ENCODE measurements around the gene PIEZO1. TPM values are rescaled to one million over a fixed set of nuclear protein-coding genes. Genes with fewer than 3 reads are reported as not detected.

PIEZO1 gene
- total and polyA plus RNA-seq, 9 of the 15 experiments (the other 6 are each of a cell fraction or from before 2014, with no cell fraction given), result 3.6 to 432 (median 131) TPM

- H3K4me2 ChIP-seq (ENCODE audit: insufficient read depth, low read length), result no peak overlapping the region
- no TSS peak for BruUV-seq (replicated peaks)
- intact Hi-C loops (cut with micrococcal nuclease), result no loop called here
Measured at GRCh38 chr16:88758944-88759244, 26.1 kb downstream of the PIEZO1 start.

DNA sequence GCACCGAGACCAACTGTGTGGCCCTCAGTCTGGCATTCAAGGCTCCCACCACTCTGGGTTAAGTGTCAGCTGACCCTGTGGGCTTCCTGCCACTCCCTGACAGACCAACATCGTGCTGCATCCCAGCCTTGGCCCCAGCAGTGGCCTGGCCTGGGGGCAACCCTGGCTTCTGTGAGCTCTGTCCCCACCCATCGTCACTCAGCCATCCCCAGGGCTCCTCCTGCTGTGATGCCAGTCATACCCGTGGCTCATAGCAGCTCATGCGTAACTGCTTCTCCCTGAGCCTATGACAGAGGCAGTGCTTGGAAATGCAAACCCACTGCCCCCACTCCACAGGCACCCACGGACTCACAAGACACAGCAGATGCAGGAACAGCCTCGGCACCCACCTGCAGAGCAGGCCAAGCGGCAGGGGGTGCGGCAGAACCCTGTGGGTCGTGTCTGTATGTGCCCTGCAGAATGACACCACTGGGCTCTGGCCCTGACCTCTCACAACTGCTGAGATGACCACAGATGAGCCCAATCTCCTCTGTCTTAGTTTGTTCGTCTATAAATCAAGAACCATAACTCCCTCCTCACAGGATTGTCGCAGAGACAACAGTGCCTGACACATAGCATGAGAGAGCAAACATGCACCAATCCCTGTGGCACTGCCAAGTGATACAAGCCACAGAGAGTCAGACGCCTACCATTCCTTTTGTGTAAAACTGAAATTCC, 26.6 kb downstream of the PIEZO1 start:
- H3K9me3 ChIP-seq (replicated peaks; ENCODE audit: control insufficient read depth, insufficient read depth, low read depth, low read length), result no peaks in the 10 kb centered on the region
- CTCF ChIA-PET (ENCODE audit: low intra/inter-chr PET ratio), result no interaction called here
- no peaks in the 10 kb centered on the region for H3K27me3 ChIP-seq (ENCODE audit: control insufficient read depth in 2 of 2, insufficient read depth in 2 of 2, low read length in 2 of 2)
- H3K4me3 ChIP-seq, result no peak overlapping the region
- no TSS peak for BruUV-seq (replicated peaks)
- no peak for ATAC-seq
- H3K27ac ChIP-seq (ENCODE audit: extremely low read depth, low read depth, low read length), result peak overlapping the region; percentile 18; the same call in 2 of the 3 replicates
- H3K9me1 ChIP-seq (ENCODE audit: control insufficient read depth, insufficient read depth, low read length), result peaks cover 39% of the 10 kb centered on the region
- POLR2A ChIA-PET, result interaction anchor here (0.9 to 8.9 kb wide), 8 partner anchors 9 to 37 kb away, joined by 3 to 102 read pairs (median 4); no protein-coding TSS in a partner anchor
- intact Hi-C loops (cut with micrococcal nuclease), result no loop called here
- H3K4me2 ChIP-seq (ENCODE audit: insufficient read depth, low read length), result no peak overlapping the region
- peaks cover 95% of the 10 kb centered on the region for H3K36me3 ChIP-seq (ENCODE audit: control insufficient read depth, insufficient read depth, low read length)
- no peak for DNase-seq (ENCODE audit: extremely low read depth in 1 of 4, low spot score in 3 of 4)
- in situ Hi-C loops (cut with MboI), result no loop called here
- peaks cover 96% of the 10 kb centered on the region for H3K79me2 ChIP-seq (ENCODE audit: control insufficient read depth, insufficient read depth, low read length)
- peaks cover 18 to 93% of the 10 kb centered on the region in 2 experiments for H3K4me1 ChIP-seq (replicated peaks in 1 of 2; ENCODE audit: control insufficient read depth in 2 of 2, insufficient read depth in 2 of 2, low read length in 2 of 2)
- peak overlapping the region; percentile 4 to 61; a peak in 2 of 4 replicates for H3K9ac ChIP-seq (ENCODE audit: insufficient read depth in 1 of 2, low read depth in 2 of 2, low read length in 2 of 2)
- peak; percentile 32 for FAIRE-seq
- H4K20me1 ChIP-seq (replicated peaks; ENCODE audit: control insufficient read depth, insufficient read depth, low read length), result peaks cover 88% of the 10 kb centered on the region
- WGBS (ENCODE audit: insufficient coverage, low coverage, missing lambda C conversion rate), result 78% methylated on average over 13 of the region's 13 CpGs
- no peak overlapping the region for H2AFZ ChIP-seq (ENCODE audit: low read depth, low read length)
- peak; percentile 51 for TF ChIP-seq POLR2G (IDR thresholded peaks at IDR 0.05; ENCODE audit: low read depth, low read length)
- TF ChIP-seq RBM22 (IDR thresholded peaks at IDR 0.05; ENCODE audit: low read depth, low read length, poor library complexity, severe bottlenecking), result peak; percentile 28
- TF ChIP-seq GATAD2B (IDR thresholded peaks at IDR 0.05; ENCODE audit: borderline replicate concordance), result no peak
- no peak for TF ChIP-seq ZNF655 (CRISPR knock-in tag; IDR thresholded peaks at IDR 0.05)
- TF ChIP-seq ZC3H4 (CRISPR knock-in tag; IDR thresholded peaks at IDR 0.05; ENCODE audit: borderline replicate concordance), result no peak
- TF ChIP-seq, protein P1, sequence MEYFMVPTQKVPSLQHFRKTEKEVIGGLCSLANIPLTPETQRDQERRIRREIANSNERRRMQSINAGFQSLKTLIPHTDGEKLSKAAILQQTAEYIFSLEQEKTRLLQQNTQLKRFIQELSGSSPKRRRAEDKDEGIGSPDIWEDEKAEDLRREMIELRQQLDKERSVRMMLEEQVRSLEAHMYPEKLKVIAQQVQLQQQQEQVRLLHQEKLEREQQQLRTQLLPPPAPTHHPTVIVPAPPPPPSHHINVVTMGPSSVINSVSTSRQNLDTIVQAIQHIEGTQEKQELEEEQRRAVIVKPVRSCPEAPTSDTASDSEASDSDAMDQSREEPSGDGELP (CRISPR knock-in tag; IDR thresholded peaks at IDR 0.05; ENCODE audit: borderline replicate concordance), result no peak
- no peak for TF ChIP-seq PCBP2 (IDR thresholded peaks at IDR 0.05; ENCODE audit: low read depth, low read length, poor library complexity, severe bottlenecking)
- TF ChIP-seq ZFP91 (CRISPR knock-in tag; IDR thresholded peaks at IDR 0.05), result no peak
- TF ChIP-seq GABPA (tag; conservative IDR thresholded peaks at IDR 0.05; ENCODE audit: low read depth), result no peak
- 0 out of 2 replicates have a peak, but pooled peaks have one; percentile 36 for TF ChIP-seq POLR2A (conservative IDR thresholded peaks at IDR 0.05)

More at GRCh38 chr16:88758944-88759244, 26.1 kb downstream of the PIEZO1 start:
- Histone ChIP-seq H3K9me3 (replicated peaks; ENCODE audit: control insufficient read depth, insufficient read depth, low read depth, low read length) (no peaks in the 10 kb centered on the region), H3K9ac (ENCODE audit: insufficient read depth in 1 of 2, low read depth in 2 of 2, low read length in 2 of 2) (peak overlapping the region; percentile 4 to 18; a peak in 2 of 4 replicates), H3K9me1 (ENCODE audit: control insufficient read depth, insufficient read depth, low read length) (peaks cover 39% of the 10 kb centered on the region), H3K27me3 (ENCODE audit: control insufficient read depth in 2 of 2, insufficient read depth in 2 of 2, low read length in 2 of 2) (no peaks in the 10 kb centered on the region), H3K36me3 (ENCODE audit: control insufficient read depth, insufficient read depth, low read length) (peaks cover 95% of the 10 kb centered on the region), H3K79me2 (ENCODE audit: control insufficient read depth, insufficient read depth, low read length) (peaks cover 96% of the 10 kb centered on the region), H2AFZ (ENCODE audit: low read depth, low read length) (no peak overlapping the region), H3K4me3 (no peak overlapping the region), H4K20me1 (replicated peaks; ENCODE audit: control insufficient read depth, insufficient read depth, low read length) (peaks cover 88% of the 10 kb centered on the region), H3K4me1 (replicated peaks in 1 of 2; ENCODE audit: control insufficient read depth in 2 of 2, insufficient read depth in 2 of 2, low read length in 2 of 2) (peaks cover 24 to 93% of the 10 kb centered on the region in 2 experiments), H3K27ac (ENCODE audit: extremely low read depth, low read depth, low read length) (peak overlapping the region; percentile 32; the same call in 1 of the 3 replicates)
- no peak for DNase-seq (ENCODE audit: extremely low read depth in 1 of 4, low spot score in 3 of 4)
- in situ Hi-C loops (cut with MboI), result no loop called here
- peak; percentile 1; the same call in 1 of the 2 replicates for TF ChIP-seq FOXJ2 (tag; IDR thresholded peaks at IDR 0.05)
- TF ChIP-seq TAF7 (tag; IDR thresholded peaks at IDR 0.05), result no peak
- no peak for ATAC-seq
- peak; percentile 60 for FAIRE-seq
- ChIA-PET POLR2A (interaction anchor here (0.6 to 8.9 kb wide), 7 partner anchors 12 to 81 kb away, joined by 3 to 102 read pairs (median 4); no protein-coding TSS in a partner anchor), CTCF (ENCODE audit: low intra/inter-chr PET ratio) (no interaction called here)
- WGBS (ENCODE audit: insufficient coverage, low coverage, missing lambda C conversion rate), result 79% methylated on average over 6 of the region's 6 CpGs
